WTC11 (cell line): ENCODE data around the gene ACKR3. TPM values are rescaled to one million over a fixed set of nuclear protein-coding genes. Genes with fewer than 3 reads are reported as not detected.

Source experiments
- ATAC-seq: fragments of 200-7000 bp; cut with Tn5 transposase; 2 replicates; pipeline ENCODE4 v1.10.0; 2021; ENCODE audit warnings: mild to moderate bottlenecking, moderate library complexity
- CTCF ChIA-PET: fragments of 300-600 bp; sonication (Branson Sonifier 250); formaldehyde crosslinking; loops from one replicate; lab custom pipeline; 2021; ENCODE audit warnings: antibody characterized with exemption; lab: Charles Lee
- POLR2A ChIA-PET: fragments of 350-600 bp; sonication (Branson Sonifier 250); formaldehyde crosslinking; loops from one replicate; lab custom pipeline; 2021; ENCODE audit warnings: antibody characterized with exemption; lab: Charles Lee
- DNase-seq: peaks from one replicate; pipeline ENCODE4 v3.0.0; 2021; ENCODE audit warnings: low spot score
- H3K27ac Mint-ChIP-seq: 2 replicates; pipeline ENCODE4 v1.8.0; 2021; ENCODE audit warnings: mixed read lengths
- H3K27me3 Mint-ChIP-seq: 2 replicates; pipeline ENCODE4 v1.8.0; 2021; ENCODE audit warnings: low read depth, mild to moderate bottlenecking, moderate library complexity, mixed read lengths
- H3K36me3 Mint-ChIP-seq: 2 replicates; pipeline ENCODE4 v1.8.0; 2021; ENCODE audit warnings: mixed read lengths
- H3K4me1 Mint-ChIP-seq: 2 replicates; pipeline ENCODE4 v1.8.0; 2022; ENCODE audit warnings: mixed read lengths
- H3K4me3 Mint-ChIP-seq: 2 replicates; pipeline ENCODE4 v1.8.0; 2021; ENCODE audit warnings: mild to moderate bottlenecking, moderate library complexity, mixed read lengths
- H3K9me3 Mint-ChIP-seq: 2 replicates; pipeline ENCODE4 v1.8.0; 2021; ENCODE audit warnings: mixed read lengths
- CBFB ChIP-seq: sonication (generic); formaldehyde crosslinking; IDR thresholded peaks from 2 replicates; pipeline ENCODE4 v1.8.1; 2022; ENCODE audit warnings: mild to moderate bottlenecking, low read depth, missing genetic modification reagents
- ETV6 ChIP-seq: sonication (generic); formaldehyde crosslinking; IDR thresholded peaks from 2 replicates; pipeline ENCODE4 v1.8.1; 2022; ENCODE audit warnings: mild to moderate bottlenecking, missing genetic modification reagents
- FOXK1 ChIP-seq: sonication (generic); formaldehyde crosslinking; IDR thresholded peaks from 2 replicates; pipeline ENCODE4 v1.8.0; 2022; ENCODE audit warnings: mild to moderate bottlenecking, moderate library complexity, missing genetic modification reagents
- KAT7 ChIP-seq: sonication (generic); formaldehyde crosslinking; IDR thresholded peaks from 2 replicates; pipeline ENCODE4 v1.8.1; 2023; ENCODE audit warnings: missing genetic modification reagents, mild to moderate bottlenecking, borderline replicate concordance
- NFE2L1 ChIP-seq: sonication (generic); formaldehyde crosslinking; IDR thresholded peaks from 2 replicates; pipeline ENCODE4 v1.8.1; 2023; ENCODE audit warnings: missing genetic modification reagents
- NFYB ChIP-seq: sonication (generic); formaldehyde crosslinking; conservative IDR thresholded peaks from 2 replicates; pipeline ENCODE4 v1.8.0; 2022; ENCODE audit warnings: low read depth, missing genetic modification reagents
- OVOL2 ChIP-seq: fragments of 250-450 bp; sonication (Bioruptor Pico); IDR thresholded peaks from 2 replicates; pipeline ENCODE4 v1.9.0; 2021; ENCODE audit warnings: mild to moderate bottlenecking, borderline replicate concordance
- SMAD4 ChIP-seq: sonication (generic); formaldehyde crosslinking; IDR thresholded peaks from 2 replicates; pipeline ENCODE4 v1.8.0; 2022; ENCODE audit warnings: mild to moderate bottlenecking, missing genetic modification reagents
- ZNF121 ChIP-seq: sonication (generic); formaldehyde crosslinking; IDR thresholded peaks from 2 replicates; pipeline ENCODE4 v1.8.0; 2023; ENCODE audit warnings: missing genetic modification reagents
- ZNF219 ChIP-seq: sonication (generic); formaldehyde crosslinking; IDR thresholded peaks from 2 replicates; pipeline ENCODE4 v1.8.0; 2023; ENCODE audit warnings: missing genetic modification reagents, mild to moderate bottlenecking, borderline replicate concordance
- total RNA-seq: library from RNA; stranded (reverse); gene quantifications from 3 replicates; pipeline ENCODE4 v1.2.3, GENCODE V29; 2021
- TF ChIP-seq, protein P1 (sequence below): sonication (generic); formaldehyde crosslinking; IDR thresholded peaks from 2 replicates; pipeline ENCODE4 v1.8.1; 2023; ENCODE audit warnings: mild to moderate bottlenecking, missing genetic modification reagents, moderate library complexity
- TF ChIP-seq, protein P2 (sequence below): fragments of 250-450 bp; sonication (Bioruptor Pico); IDR thresholded peaks from 2 replicates; pipeline ENCODE4 v1.9.0; 2021; ENCODE audit warnings: mild to moderate bottlenecking
- TF ChIP-seq, protein P3 (sequence below): sonication (generic); formaldehyde crosslinking; IDR thresholded peaks from 2 replicates; pipeline ENCODE4 v1.8.0; 2022; ENCODE audit warnings: mild to moderate bottlenecking, missing genetic modification reagents
- TF ChIP-seq, protein P4 (sequence below): sonication (generic); formaldehyde crosslinking; IDR thresholded peaks from 2 replicates; pipeline ENCODE4 v1.8.0; 2022; ENCODE audit warnings: mild to moderate bottlenecking, missing genetic modification reagents
- TF ChIP-seq, protein P5 (sequence below): sonication (generic); formaldehyde crosslinking; IDR thresholded peaks from 2 replicates; pipeline ENCODE4 v1.8.1; 2022; ENCODE audit warnings: missing genetic modification reagents, borderline replicate concordance

ACKR3 gene
- total RNA-seq, 1 experiment from 2014 or later, result 1.3 TPM

GRCh38 chr2:236562434-236562833 is 7.2 kb upstream of the ACKR3 start (continued):
- TF ChIP-seq SMAD4 (CRISPR knock-in tag) (no peak), CBFB (no peak), ZNF219 (CRISPR knock-in tag) (no peak)

DNA sequence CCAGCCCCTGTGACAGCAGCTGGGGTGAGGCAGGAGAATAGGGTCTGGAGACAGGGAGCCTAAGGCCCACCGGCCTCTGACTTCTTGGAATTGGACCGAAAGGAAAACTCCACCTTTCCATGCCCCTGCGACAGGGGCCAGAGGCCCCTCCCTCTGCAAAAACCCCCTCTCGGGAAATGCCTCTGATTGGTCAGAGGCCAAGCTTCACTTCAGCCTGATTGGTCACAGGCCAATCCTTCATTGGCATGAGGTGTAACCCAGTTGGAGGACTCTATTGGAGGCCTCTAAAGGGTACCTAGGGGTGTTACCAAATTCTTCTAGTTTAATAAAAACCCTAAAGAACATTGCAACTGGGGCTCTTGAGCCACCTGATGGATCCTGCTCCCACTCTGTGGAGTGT is 5.7 kb upstream of the ACKR3 start:
- Mint-ChIP-seq H3K9me3 (peaks cover 6% of the 10 kb centered on the region), H3K4me1 (peaks cover 39% of the 10 kb centered on the region), H3K36me3 (no peaks in the 10 kb centered on the region), H3K4me3 (no peak overlapping the region)
- ATAC-seq, result no peak
- POLR2A ChIA-PET, result no interaction called here
- TF ChIP-seq NFYB (CRISPR knock-in tag) (peak; percentile 64; the same call in 1 of the 2 replicates), ETV6 (no peak)
- TF ChIP-seq, all 79 proteins: peak for 1
- Mint-ChIP-seq H3K27ac (no peak overlapping the region), H3K27me3 (peaks cover 37% of the 10 kb centered on the region)
- DNase-seq, result no peak
- CTCF ChIA-PET, result interaction anchor here (0.8 kb wide), 1 partner anchor 51 kb away, joined by 3 read pairs; no protein-coding TSS in a partner anchor

GRCh38 chr2:236565212-236565611 is 4.4 kb upstream of the ACKR3 start:
- CTCF ChIA-PET, result interaction anchor here (3.4 kb wide), 1 partner anchor 52 kb away, joined by 17 read pairs; no protein-coding TSS in a partner anchor
- ATAC-seq, result no peak

DNA sequence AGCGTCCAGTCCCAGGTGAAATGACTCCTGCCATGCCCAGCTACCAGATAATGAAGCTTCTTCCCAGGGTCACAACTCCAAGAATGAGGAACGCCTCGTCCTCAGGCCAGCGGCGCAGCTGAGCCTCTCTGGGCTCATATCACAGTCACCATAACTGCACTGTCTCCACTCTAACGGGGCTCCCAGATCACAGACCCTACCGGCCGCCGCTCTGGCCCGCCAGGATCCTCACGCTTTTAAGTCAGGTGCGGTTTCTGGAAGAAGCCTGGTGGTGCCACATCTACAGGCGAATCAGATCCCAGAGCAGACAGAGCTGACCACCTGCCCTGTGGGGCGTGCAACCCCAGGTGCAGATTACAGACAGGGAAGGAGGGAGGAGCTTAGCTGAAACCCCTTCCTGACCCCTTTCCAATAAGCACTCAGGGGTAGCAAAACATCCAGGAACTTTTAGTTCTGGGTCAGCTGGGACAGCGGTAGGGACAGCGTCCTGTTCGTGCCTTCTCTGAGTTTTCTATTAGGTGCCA is 3.7 kb upstream of the ACKR3 start:
- Mint-ChIP-seq H3K27me3 (peaks cover 43% of the 10 kb centered on the region), H3K4me1 (peaks cover 55% of the 10 kb centered on the region), H3K36me3 (no peaks in the 10 kb centered on the region), H3K27ac (no peak overlapping the region), H3K9me3 (peaks cover 6% of the 10 kb centered on the region), H3K4me3 (no peak overlapping the region)
- CTCF ChIA-PET, result interaction anchor here (3.4 kb wide), 1 partner anchor 53 kb away, joined by 17 read pairs; no protein-coding TSS in a partner anchor
- TF ChIP-seq, protein P1, sequence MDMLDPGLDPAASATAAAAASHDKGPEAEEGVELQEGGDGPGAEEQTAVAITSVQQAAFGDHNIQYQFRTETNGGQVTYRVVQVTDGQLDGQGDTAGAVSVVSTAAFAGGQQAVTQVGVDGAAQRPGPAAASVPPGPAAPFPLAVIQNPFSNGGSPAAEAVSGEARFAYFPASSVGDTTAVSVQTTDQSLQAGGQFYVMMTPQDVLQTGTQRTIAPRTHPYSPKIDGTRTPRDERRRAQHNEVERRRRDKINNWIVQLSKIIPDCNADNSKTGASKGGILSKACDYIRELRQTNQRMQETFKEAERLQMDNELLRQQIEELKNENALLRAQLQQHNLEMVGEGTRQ (CRISPR knock-in tag), result 0 out of 2 replicates have a peak, but pooled peaks have one; percentile 14
- TF ChIP-seq, protein P2, sequence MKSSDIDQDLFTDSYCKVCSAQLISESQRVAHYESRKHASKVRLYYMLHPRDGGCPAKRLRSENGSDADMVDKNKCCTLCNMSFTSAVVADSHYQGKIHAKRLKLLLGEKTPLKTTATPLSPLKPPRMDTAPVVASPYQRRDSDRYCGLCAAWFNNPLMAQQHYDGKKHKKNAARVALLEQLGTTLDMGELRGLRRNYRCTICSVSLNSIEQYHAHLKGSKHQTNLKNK, result no peak
- TF ChIP-seq OVOL2 (CRISPR knock-in tag), result no peak
- peak; percentile 31 for DNase-seq
- ATAC-seq, result peak; percentile 11
- POLR2A ChIA-PET, result interaction anchor here (1.1 kb wide), 1 partner anchor 36 kb away, joined by 4 read pairs; no protein-coding TSS in a partner anchor

More at GRCh38 chr2:236565212-236565611, 4.4 kb upstream of the ACKR3 start:
- Mint-ChIP-seq H3K27me3 (peaks cover 43% of the 10 kb centered on the region), H3K4me1 (peaks cover 50% of the 10 kb centered on the region), H3K36me3 (no peaks in the 10 kb centered on the region), H3K27ac (no peak overlapping the region), H3K9me3 (peaks cover 6% of the 10 kb centered on the region), H3K4me3 (no peak overlapping the region)
- DNase-seq, result no peak
- POLR2A ChIA-PET, result no interaction called here
- TF ChIP-seq KAT7 (CRISPR knock-in tag) (no peak), NFE2L1 (no peak), ZNF121 (no peak)
- TF ChIP-seq, protein P3, sequence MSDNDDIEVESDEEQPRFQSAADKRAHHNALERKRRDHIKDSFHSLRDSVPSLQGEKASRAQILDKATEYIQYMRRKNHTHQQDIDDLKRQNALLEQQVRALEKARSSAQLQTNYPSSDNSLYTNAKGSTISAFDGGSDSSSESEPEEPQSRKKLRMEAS, result no peak
- TF ChIP-seq, protein P4, sequence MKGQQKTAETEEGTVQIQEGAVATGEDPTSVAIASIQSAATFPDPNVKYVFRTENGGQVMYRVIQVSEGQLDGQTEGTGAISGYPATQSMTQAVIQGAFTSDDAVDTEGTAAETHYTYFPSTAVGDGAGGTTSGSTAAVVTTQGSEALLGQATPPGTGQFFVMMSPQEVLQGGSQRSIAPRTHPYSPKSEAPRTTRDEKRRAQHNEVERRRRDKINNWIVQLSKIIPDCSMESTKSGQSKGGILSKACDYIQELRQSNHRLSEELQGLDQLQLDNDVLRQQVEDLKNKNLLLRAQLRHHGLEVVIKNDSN (CRISPR knock-in tag), result no peak

- Mint-ChIP-seq H3K27ac (no peak overlapping the region), H3K4me3 (no peak overlapping the region), H3K9me3 (peaks cover 6% of the 10 kb centered on the region), H3K36me3 (no peaks in the 10 kb centered on the region), H3K27me3 (peaks cover 43% of the 10 kb centered on the region), H3K4me1 (peaks cover 62% of the 10 kb centered on the region)
- ChIA-PET CTCF (interaction anchor here (1.5 to 3.4 kb wide), 2 partner anchors 40 to 53 kb away, joined by 3 to 17 read pairs; no protein-coding TSS in a partner anchor), POLR2A (interaction anchor here (1.1 kb wide), 1 partner anchor 36 kb away, joined by 4 read pairs; no protein-coding TSS in a partner anchor)
- TF ChIP-seq, protein P5, sequence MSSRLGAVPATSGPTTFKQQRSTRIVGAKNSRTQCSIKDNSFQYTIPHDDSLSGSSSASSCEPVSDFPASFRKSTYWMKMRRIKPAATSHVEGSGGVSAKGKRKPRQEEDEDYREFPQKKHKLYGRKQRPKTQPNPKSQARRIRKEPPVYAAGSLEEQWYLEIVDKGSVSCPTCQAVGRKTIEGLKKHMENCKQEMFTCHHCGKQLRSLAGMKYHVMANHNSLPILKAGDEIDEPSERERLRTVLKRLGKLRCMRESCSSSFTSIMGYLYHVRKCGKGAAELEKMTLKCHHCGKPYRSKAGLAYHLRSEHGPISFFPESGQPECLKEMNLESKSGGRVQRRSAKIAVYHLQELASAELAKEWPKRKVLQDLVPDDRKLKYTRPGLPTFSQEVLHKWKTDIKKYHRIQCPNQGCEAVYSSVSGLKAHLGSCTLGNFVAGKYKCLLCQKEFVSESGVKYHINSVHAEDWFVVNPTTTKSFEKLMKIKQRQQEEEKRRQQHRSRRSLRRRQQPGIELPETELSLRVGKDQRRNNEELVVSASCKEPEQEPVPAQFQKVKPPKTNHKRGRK (CRISPR knock-in tag), result peak; percentile 78; the same call in 1 of the 2 replicates
- no peak for TF ChIP-seq FOXK1 (CRISPR knock-in tag)
- no peak for ATAC-seq
- no peak for DNase-seq
Observed at GRCh38 chr2:236566596-236566995, 3.0 kb upstream of the ACKR3 start.
